HepG2 (cell line): ENCODE measurements around the gene SH2D2A. TPM values are rescaled to one million over a fixed set of nuclear protein-coding genes. Genes with fewer than 3 reads are reported as not detected.

ENCODE experiments used
- ATAC-seq: fragments of 200-7000 bp; cut with Tn5 transposase; 3 replicates; pipeline ENCODE4 v1.9.1; 2020; ENCODE audit warnings: mild to moderate bottlenecking, moderate library complexity
- BruUV-seq: library from RNA; stranded (reverse); fragments of 400-500 nt; replicated peaks from 2 replicates; lab custom pipeline; 2021; lab: Mats Ljungman, UMichigan
- CTCF ChIA-PET: fragments of 300-600 bp; formaldehyde crosslinking; extraction: SDS; loops from one replicate; lab custom pipeline; 2021; ENCODE audit warnings: low total read pairs, inconsistent platforms, low intra/inter-chr PET ratio; lab: Yijun Ruan, JAX
- POLR2A ChIA-PET: fragments of 350-600 bp; sonication (Branson Sonifier 250); formaldehyde crosslinking; loops from one replicate; lab custom pipeline; 2020; ENCODE audit warnings: antibody characterized with exemption, inconsistent platforms; lab: Yijun Ruan, JAX
- DNase-seq: peaks from one replicate; pipeline ENCODE4 v3.0.0-alpha.2; 2015; ENCODE audit warnings: low spot score
- FAIRE-seq: peaks from 3 replicates; lab custom pipeline; 2011; peaks lifted over from hg19 to GRCh38; lab: Jason Lieb, UNC
- H2AFZ ChIP-seq: one replicate; pipeline ENCODE4 v1.6.1; 2011; ENCODE audit warnings: low read length, inconsistent platforms
- H3K27ac ChIP-seq: fragments of 300-600 bp; 3 replicates; pipeline ENCODE4 v1.8.0; 2011; ENCODE audit warnings: mixed run types, mild to moderate bottlenecking, mixed read lengths, low read length, inconsistent platforms; ENCODE audit not compliant: insufficient read depth; ENCODE audit errors: extremely low read length
- H3K27me3 ChIP-seq, 2 experiments: fragments of 200-600 bp in 1 of 2; 2 replicates in 1 of 2; 3 replicates in 1 of 2; pipeline versions ENCODE4 v1.6.0 to v1.8.0; 2011; ENCODE audit warnings: low read length in 2 of 2, mild to moderate bottlenecking in 2 of 2, moderate library complexity in 2 of 2, inconsistent platforms in 1 of 2; ENCODE audit not compliant: insufficient read depth in 2 of 2, control insufficient read depth in 1 of 2
- H3K36me3 ChIP-seq, 2 experiments: fragments of 200-600 bp in 1 of 2; replicated peaks in 1 of 2; 2 replicates in 1 of 2; 3 replicates in 1 of 2; pipeline versions ENCODE4 v1.5.1 to v1.8.0; 2011; ENCODE audit warnings: low read length in 2 of 2, inconsistent platforms in 1 of 2; ENCODE audit not compliant: insufficient read depth in 2 of 2, control insufficient read depth in 1 of 2
- H3K4me1 ChIP-seq: 2 replicates; pipeline ENCODE4 v1.5.1; 2012; ENCODE audit warnings: low read length, inconsistent platforms; ENCODE audit not compliant: insufficient read depth
- H3K4me2 ChIP-seq: 2 replicates; pipeline ENCODE4 v1.6.0; 2011; ENCODE audit warnings: low read depth, low read length, inconsistent platforms
- H3K4me3 ChIP-seq, 3 experiments: fragments of 200-600 bp in 1 of 3; sonication (generic), shearing (Covaris generic) in 1 of 3; replicated peaks in 1 of 3; 2 replicates each; pipeline ENCODE4 v1.5.1; 2011 to 2016; ENCODE audit warnings: low read length in 3 of 3, inconsistent platforms in 2 of 3, low read depth in 2 of 3, mild to moderate bottlenecking in 2 of 3, control low read depth in 1 of 3, mixed read lengths in 1 of 3; ENCODE audit not compliant: insufficient read depth in 1 of 3
- H3K79me2 ChIP-seq: one replicate; pipeline ENCODE4 v1.6.1; 2011; ENCODE audit warnings: low read length, inconsistent platforms; ENCODE audit not compliant: insufficient read depth
- H3K9ac ChIP-seq: 2 replicates; pipeline ENCODE4 v1.6.0; 2011; ENCODE audit warnings: mild to moderate bottlenecking, low read depth, low read length, inconsistent platforms; ENCODE audit not compliant: insufficient read depth
- H3K9me3 ChIP-seq: 2 replicates; pipeline ENCODE4 v1.5.1; 2012; ENCODE audit warnings: mild to moderate bottlenecking, low read length
- H4K20me1 ChIP-seq: 2 replicates; pipeline ENCODE4 v1.6.0; 2011; ENCODE audit warnings: inconsistent platforms, mild to moderate bottlenecking, low read length, moderate library complexity; ENCODE audit not compliant: insufficient read depth
- FOXC1 ChIP-seq: sonication (generic); formaldehyde crosslinking; IDR thresholded peaks from 2 replicates; pipeline ENCODE4 v1.8.0; 2022; ENCODE audit warnings: mild to moderate bottlenecking, missing genetic modification reagents, borderline replicate concordance
- IRF2 ChIP-seq: IDR thresholded peaks from 2 replicates; pipeline ENCODE4 v1.6.1; 2018; ENCODE audit warnings: missing genetic modification reagents, missing compliant biosample characterization
- RAD21 ChIP-seq: fragments of 450-650 bp; formaldehyde crosslinking; IDR thresholded peaks from 2 replicates; pipeline ENCODE4 v1.5.0; 2020; ENCODE audit warnings: mild to moderate bottlenecking
- ZIK1 ChIP-seq: sonication (generic); formaldehyde crosslinking; IDR thresholded peaks from 2 replicates; pipeline ENCODE4 v1.5.0; 2020; ENCODE audit warnings: mild to moderate bottlenecking, low read depth, missing genetic modification reagents, borderline replicate concordance
- ZNF724P ChIP-seq: sonication (generic); formaldehyde crosslinking; IDR thresholded peaks from 2 replicates; pipeline ENCODE4 v1.8.0; 2022; ENCODE audit warnings: missing genetic modification reagents, borderline replicate concordance
- ZNF761 ChIP-seq: sonication (generic); formaldehyde crosslinking; conservative IDR thresholded peaks from 2 replicates; pipeline ENCODE4 v1.4.0; 2020; ENCODE audit warnings: mild to moderate bottlenecking, missing genetic modification reagents
- ZNF777 ChIP-seq: sonication (generic); formaldehyde crosslinking; IDR thresholded peaks from 2 replicates; pipeline ENCODE4 v1.4.0; 2020; ENCODE audit warnings: missing genetic modification reagents
- ZNF883 ChIP-seq: sonication (generic); formaldehyde crosslinking; IDR thresholded peaks from 2 replicates; pipeline ENCODE4 v1.5.1; 2020; ENCODE audit warnings: mild to moderate bottlenecking, missing genetic modification reagents; ENCODE audit errors: not compliant biosample characterization
- ZNF891 ChIP-seq: sonication (generic); formaldehyde crosslinking; IDR thresholded peaks from 2 replicates; pipeline ENCODE4 v1.5.0; 2020; ENCODE audit warnings: mild to moderate bottlenecking, missing genetic modification reagents
- WGBS: methylation state at CpG from one replicate; pipeline ENCODE4 v1.1.6; 2017; ENCODE audit warnings: low lambda C conversion rate; 5-methylcytosine and 5-hydroxymethylcytosine counted together
- in situ Hi-C: cut with HindIII; loops from 2 replicates; pipeline ENCODE4 v1.10.0; 2017; ENCODE audit warnings: low pct_unique_long_range_greater_than_20kb; ENCODE audit not compliant: extremely low pct_ligation_motif_present
- intact Hi-C: fragments of 100-400 bp; cut with micrococcal nuclease; formaldehyde crosslinking; loops from one replicate; pipeline ENCODE4 v1.10.0; 2022; ENCODE audit not compliant: unreplicated experiment
- polyA plus RNA-seq, 8 experiments: library from polyadenylated mRNA; depleted of rRNA in 3 of 8; stranded (reverse) in 7 of 8; unstranded in 1 of 8; fragments of >200 nt; fragmentation: Illumina TruSeq in 4 of 8; extraction: Trizol in 4 of 8; gene quantifications; 2 replicates each; pipeline versions ENCODE4 v1.2.1 to v1.2.3, GENCODE V29; 2011 to 2016; ENCODE audit warnings: low read depth in 4 of 8, missing spikeins in 1 of 8, mixed read lengths in 1 of 8; ENCODE audit not compliant: insufficient read depth in 1 of 8
- total RNA-seq, 5 experiments: library from RNA; depleted of rRNA; stranded (reverse); fragments of >200 nt; fragmentation: Illumina TruSeq; extraction: Trizol; gene quantifications; 2 replicates each; pipeline ENCODE4 v1.2.3, GENCODE V29; 2016; ENCODE audit warnings: low read depth in 1 of 5
- TF ChIP-seq, protein P1 (sequence below): sonication (generic); formaldehyde crosslinking; IDR thresholded peaks from 2 replicates; pipeline ENCODE4 v1.4.0; 2020; ENCODE audit warnings: mild to moderate bottlenecking, missing genetic modification reagents, borderline replicate concordance
- TF ChIP-seq, protein P2 (sequence below): sonication (generic); formaldehyde crosslinking; IDR thresholded peaks from 2 replicates; pipeline ENCODE4 v1.4.0; 2020; ENCODE audit warnings: missing genetic modification reagents, borderline replicate concordance
- TF ChIP-seq, protein P3 (sequence below): sonication (generic); formaldehyde crosslinking; IDR thresholded peaks from 2 replicates; pipeline ENCODE4 v1.4.0; 2020; ENCODE audit warnings: missing genetic modification reagents, low read depth, mild to moderate bottlenecking, borderline replicate concordance

SH2D2A gene
- total and polyA plus RNA-seq, 2 of the 13 experiments (the other 11 are each of a cell fraction or from before 2014, with no cell fraction given), result 0.57 to 0.73 TPM

DNA sequence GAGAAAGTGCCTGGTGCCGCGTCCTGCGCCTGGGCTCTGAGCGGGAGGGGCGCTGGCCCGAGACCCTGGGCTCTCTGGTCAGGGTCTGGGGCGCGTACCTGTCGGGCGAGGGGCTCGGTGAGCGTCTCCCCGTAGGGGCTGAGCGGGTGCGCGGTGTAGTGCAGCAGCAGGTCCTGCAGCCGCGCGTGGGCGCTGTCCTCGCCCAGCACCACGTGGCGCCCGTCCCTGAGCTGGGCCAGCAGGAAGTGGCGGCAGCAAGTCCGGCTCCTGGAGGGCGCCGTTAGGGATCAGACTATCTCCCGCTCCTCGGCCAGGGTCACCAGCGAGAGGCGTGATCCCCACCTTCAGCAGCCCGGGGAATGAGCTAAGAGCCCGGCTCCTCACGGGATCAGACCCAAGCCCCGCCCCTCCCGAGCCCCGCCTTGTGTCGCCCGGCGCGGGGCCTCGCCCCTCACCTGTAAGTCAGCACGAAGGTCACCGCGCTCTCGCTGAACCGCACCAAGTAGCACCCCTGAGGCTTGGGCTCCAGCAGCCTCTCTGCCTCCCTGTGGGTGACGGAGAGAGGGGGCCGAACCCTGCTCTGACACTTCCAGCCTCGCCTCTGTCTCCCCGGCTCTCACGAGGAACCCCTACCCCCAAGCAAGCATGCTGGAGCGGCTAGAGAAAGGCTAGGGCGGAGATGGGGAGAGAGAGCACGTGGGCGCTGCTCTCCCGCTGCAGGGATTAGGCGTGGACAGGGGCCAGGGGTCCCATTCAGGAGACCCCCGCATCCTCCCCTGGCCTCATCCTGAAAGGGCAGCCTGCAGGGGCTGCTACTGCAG, 2.7 kb downstream of the SH2D2A start:
- peak overlapping the region; percentile 85 for H3K4me2 ChIP-seq
- no peak overlapping the region for H2AFZ ChIP-seq
- intact Hi-C loops, result no loop called here
- peak overlapping the region; percentile 42 to 71 (median 54); a peak in 5 of 6 replicates for H3K4me3 ChIP-seq
- DNase-seq (peak; percentile 35), ATAC-seq (peak; percentile 91), FAIRE-seq (no peak)
- no peaks in the 10 kb centered on the region for H3K36me3 ChIP-seq
- H3K27ac ChIP-seq, result no peak overlapping the region
- WGBS, result 17% methylated on average over 15 of the region's 60 CpGs
- peak overlapping the region; percentile 44 for H3K9ac ChIP-seq
- ChIA-PET CTCF (interaction anchor here (0.6 kb wide), 1 partner anchor 156 kb away, joined by 3 read pairs; no protein-coding TSS in a partner anchor), POLR2A (interaction anchor here (0.8 to 1.7 kb wide), 4 partner anchors 8 to 86 kb away, joined by 3 to 6 read pairs (median 4); partner anchors contain the start of genes ISG20L2 and METTL25B)
- in situ Hi-C loops, result no loop called here
- H3K4me1 ChIP-seq, result peaks cover 33% of the 10 kb centered on the region
- BruUV-seq, result no TSS peak
- H3K79me2 ChIP-seq, result no peaks in the 10 kb centered on the region
- no peaks in the 10 kb centered on the region for H3K9me3 ChIP-seq
- peaks cover 9 to 27% of the 10 kb centered on the region in 2 experiments; a peak in 4 of 5 replicates for H3K27me3 ChIP-seq
- no peaks in the 10 kb centered on the region for H4K20me1 ChIP-seq
- TF ChIP-seq, protein P1, sequence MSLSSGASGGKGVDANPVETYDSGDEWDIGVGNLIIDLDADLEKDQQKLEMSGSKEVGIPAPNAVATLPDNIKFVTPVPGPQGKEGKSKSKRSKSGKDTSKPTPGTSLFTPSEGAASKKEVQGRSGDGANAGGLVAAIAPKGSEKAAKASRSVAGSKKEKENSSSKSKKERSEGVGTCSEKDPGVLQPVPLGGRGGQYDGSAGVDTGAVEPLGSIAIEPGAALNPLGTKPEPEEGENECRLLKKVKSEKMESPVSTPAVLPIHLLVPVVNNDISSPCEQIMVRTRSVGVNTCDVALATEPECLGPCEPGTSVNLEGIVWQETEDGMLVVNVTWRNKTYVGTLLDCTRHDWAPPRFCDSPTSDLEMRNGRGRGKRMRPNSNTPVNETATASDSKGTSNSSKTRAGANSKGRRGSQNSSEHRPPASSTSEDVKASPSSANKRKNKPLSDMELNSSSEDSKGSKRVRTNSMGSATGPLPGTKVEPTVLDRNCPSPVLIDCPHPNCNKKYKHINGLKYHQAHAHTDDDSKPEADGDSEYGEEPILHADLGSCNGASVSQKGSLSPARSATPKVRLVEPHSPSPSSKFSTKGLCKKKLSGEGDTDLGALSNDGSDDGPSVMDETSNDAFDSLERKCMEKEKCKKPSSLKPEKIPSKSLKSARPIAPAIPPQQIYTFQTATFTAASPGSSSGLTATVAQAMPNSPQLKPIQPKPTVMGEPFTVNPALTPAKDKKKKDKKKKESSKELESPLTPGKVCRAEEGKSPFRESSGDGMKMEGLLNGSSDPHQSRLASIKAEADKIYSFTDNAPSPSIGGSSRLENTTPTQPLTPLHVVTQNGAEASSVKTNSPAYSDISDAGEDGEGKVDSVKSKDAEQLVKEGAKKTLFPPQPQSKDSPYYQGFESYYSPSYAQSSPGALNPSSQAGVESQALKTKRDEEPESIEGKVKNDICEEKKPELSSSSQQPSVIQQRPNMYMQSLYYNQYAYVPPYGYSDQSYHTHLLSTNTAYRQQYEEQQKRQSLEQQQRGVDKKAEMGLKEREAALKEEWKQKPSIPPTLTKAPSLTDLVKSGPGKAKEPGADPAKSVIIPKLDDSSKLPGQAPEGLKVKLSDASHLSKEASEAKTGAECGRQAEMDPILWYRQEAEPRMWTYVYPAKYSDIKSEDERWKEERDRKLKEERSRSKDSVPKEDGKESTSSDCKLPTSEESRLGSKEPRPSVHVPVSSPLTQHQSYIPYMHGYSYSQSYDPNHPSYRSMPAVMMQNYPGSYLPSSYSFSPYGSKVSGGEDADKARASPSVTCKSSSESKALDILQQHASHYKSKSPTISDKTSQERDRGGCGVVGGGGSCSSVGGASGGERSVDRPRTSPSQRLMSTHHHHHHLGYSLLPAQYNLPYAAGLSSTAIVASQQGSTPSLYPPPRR (CRISPR knock-in tag), result peak; percentile 51; the same call in 1 of the 2 replicates
- TF ChIP-seq ZNF761 (CRISPR knock-in tag) (peak; percentile 94), ZNF891 (0 out of 2 replicates have a peak, but pooled peaks have one; percentile 50), RAD21 (CRISPR knock-in tag) (peak; percentile 64), FOXC1 (peak; percentile 92; the same call in 1 of the 2 replicates), IRF2 (CRISPR knock-in tag) (peak; percentile 64; the same call in 1 of the 2 replicates), ZNF724P (CRISPR knock-in tag) (peak; percentile 94; the same call in 1 of the 2 replicates), ZNF883 (peak; percentile 90), ZIK1 (CRISPR knock-in tag) (peak; percentile 88), ZNF777 (CRISPR knock-in tag) (0 out of 2 replicates have a peak, but pooled peaks have one; percentile 58)
- TF ChIP-seq, protein P2, sequence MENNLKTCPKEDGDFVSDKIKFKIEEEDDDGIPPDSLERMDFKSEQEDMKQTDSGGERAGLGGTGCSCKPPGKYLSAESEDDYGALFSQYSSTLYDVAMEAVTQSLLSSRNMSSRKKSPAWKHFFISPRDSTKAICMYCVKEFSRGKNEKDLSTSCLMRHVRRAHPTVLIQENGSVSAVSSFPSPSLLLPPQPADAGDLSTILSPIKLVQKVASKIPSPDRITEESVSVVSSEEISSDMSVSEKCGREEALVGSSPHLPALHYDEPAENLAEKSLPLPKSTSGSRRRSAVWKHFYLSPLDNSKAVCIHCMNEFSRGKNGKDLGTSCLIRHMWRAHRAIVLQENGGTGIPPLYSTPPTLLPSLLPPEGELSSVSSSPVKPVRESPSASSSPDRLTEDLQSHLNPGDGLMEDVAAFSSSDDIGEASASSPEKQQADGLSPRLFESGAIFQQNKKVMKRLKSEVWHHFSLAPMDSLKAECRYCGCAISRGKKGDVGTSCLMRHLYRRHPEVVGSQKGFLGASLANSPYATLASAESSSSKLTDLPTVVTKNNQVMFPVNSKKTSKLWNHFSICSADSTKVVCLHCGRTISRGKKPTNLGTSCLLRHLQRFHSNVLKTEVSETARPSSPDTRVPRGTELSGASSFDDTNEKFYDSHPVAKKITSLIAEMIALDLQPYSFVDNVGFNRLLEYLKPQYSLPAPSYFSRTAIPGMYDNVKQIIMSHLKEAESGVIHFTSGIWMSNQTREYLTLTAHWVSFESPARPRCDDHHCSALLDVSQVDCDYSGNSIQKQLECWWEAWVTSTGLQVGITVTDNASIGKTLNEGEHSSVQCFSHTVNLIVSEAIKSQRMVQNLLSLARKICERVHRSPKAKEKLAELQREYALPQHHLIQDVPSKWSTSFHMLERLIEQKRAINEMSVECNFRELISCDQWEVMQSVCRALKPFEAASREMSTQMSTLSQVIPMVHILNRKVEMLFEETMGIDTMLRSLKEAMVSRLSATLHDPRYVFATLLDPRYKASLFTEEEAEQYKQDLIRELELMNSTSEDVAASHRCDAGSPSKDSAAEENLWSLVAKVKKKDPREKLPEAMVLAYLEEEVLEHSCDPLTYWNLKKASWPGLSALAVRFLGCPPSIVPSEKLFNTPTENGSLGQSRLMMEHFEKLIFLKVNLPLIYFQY (CRISPR knock-in tag), result peak; percentile 76; the same call in 1 of the 2 replicates
- TF ChIP-seq, protein P3, sequence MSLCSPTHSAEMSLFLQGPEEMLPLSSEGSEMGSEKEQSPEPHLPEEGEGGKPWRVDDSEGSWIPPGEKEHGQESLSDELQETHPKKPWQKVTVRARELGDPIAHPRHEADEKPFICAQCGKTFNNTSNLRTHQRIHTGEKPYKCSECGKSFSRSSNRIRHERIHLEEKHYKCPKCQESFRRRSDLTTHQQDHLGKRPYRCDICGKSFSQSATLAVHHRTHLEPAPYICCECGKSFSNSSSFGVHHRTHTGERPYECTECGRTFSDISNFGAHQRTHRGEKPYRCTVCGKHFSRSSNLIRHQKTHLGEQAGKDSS (CRISPR knock-in tag), result peak; percentile 60
